ENCODE data around the gene CFAP69. TPM values are rescaled to one million over a fixed set of nuclear protein-coding genes. Genes with fewer than 3 reads are reported as not detected.

Gene CFAP69
- total RNA-seq, 1 experiment from 2014 or later: 3.5 TPM

GRCh38 chr7:90269163-90269562, 24.2 kb downstream of the CFAP69 start:
- Histone ChIP-seq H3K4me1 (ENCODE audit: low read length) (no peaks in the 10 kb centered on the region), H2AFZ (ENCODE audit: low read length) (no peak overlapping the region), H3K9me3 (ENCODE audit: low read length) (no peaks in the 10 kb centered on the region), H4K20me1 (ENCODE audit: insufficient read depth, low read depth, low read length) (no peaks in the 10 kb centered on the region), H3K4me3 (ENCODE audit: low read length) (no peak overlapping the region), H3K36me3 (ENCODE audit: insufficient read depth, low read length) (no peaks in the 10 kb centered on the region), H3K9me2 (replicated peaks; ENCODE audit: insufficient read depth, low read length) (no peaks in the 10 kb centered on the region), H3K27me3 (ENCODE audit: low read length) (no peaks in the 10 kb centered on the region), H3K27ac (ENCODE audit: low read length) (no peak overlapping the region), H3K9ac (ENCODE audit: low read length) (no peak overlapping the region), H3K4me2 (ENCODE audit: low read depth, low read length, poor library complexity, severe bottlenecking) (no peak overlapping the region), H3K79me2 (ENCODE audit: low read length) (no peaks in the 10 kb centered on the region)
- no peak for DNase-seq

GRCh38 chr7:90270431-90271178, 25.6 kb downstream of the CFAP69 start:
- no peaks in the 10 kb centered on the region for H4K20me1 ChIP-seq (ENCODE audit: insufficient read depth, low read depth, low read length)
- H3K4me3 ChIP-seq (ENCODE audit: low read length): no peak overlapping the region

DNA sequence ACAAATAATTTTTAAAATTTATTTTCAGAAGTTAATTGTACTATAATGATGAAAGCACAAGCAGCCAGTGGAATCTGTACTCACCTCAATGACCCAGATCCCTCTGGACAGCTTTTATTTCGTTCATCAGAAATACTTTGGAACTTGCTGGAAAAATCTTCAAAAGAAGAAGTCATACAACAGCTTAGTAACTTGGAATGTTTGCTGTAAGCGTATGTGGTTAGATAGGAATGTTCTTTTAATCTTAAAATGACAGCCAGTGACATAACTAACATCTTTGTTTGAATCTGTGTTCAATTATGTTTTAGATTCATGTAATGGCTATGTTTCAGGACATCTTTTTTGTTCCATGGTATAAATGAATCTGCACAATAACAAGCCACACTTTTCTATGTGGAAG, 26.8 kb downstream of the CFAP69 start:
- Histone ChIP-seq H3K79me2 (ENCODE audit: low read length) (no peaks in the 10 kb centered on the region), H3K27me3 (ENCODE audit: low read length) (no peaks in the 10 kb centered on the region), H2AFZ (ENCODE audit: low read length) (no peak overlapping the region), H3K36me3 (ENCODE audit: insufficient read depth, low read length) (no peaks in the 10 kb centered on the region), H3K4me2 (ENCODE audit: low read depth, low read length, poor library complexity, severe bottlenecking) (no peak overlapping the region), H3K9me2 (replicated peaks; ENCODE audit: insufficient read depth, low read length) (no peaks in the 10 kb centered on the region), H3K4me1 (ENCODE audit: low read length) (no peaks in the 10 kb centered on the region), H3K9ac (ENCODE audit: low read length) (no peak overlapping the region), H3K4me3 (ENCODE audit: low read length) (no peak overlapping the region), H3K27ac (ENCODE audit: low read length) (no peak overlapping the region), H3K9me3 (ENCODE audit: low read length) (no peaks in the 10 kb centered on the region), H4K20me1 (ENCODE audit: insufficient read depth, low read depth, low read length) (no peaks in the 10 kb centered on the region)
- no peak for DNase-seq

More at GRCh38 chr7:90270431-90271178, 25.6 kb downstream of the CFAP69 start:
- H3K9me3 ChIP-seq (ENCODE audit: low read length): no peaks in the 10 kb centered on the region
- H2AFZ ChIP-seq (ENCODE audit: low read length): no peak overlapping the region
- H3K27ac ChIP-seq (ENCODE audit: low read length): no peak overlapping the region
- no peaks in the 10 kb centered on the region for H3K4me1 ChIP-seq (ENCODE audit: low read length)
- H3K9me2 ChIP-seq (replicated peaks; ENCODE audit: insufficient read depth, low read length): no peaks in the 10 kb centered on the region
- H3K79me2 ChIP-seq (ENCODE audit: low read length): no peaks in the 10 kb centered on the region
- no peaks in the 10 kb centered on the region for H3K27me3 ChIP-seq (ENCODE audit: low read length)
- DNase-seq: no peak
- no peak overlapping the region for H3K9ac ChIP-seq (ENCODE audit: low read length)
- H3K4me2 ChIP-seq (ENCODE audit: low read depth, low read length, poor library complexity, severe bottlenecking): no peak overlapping the region
- no peaks in the 10 kb centered on the region for H3K36me3 ChIP-seq (ENCODE audit: insufficient read depth, low read length)

GRCh38 chr7:90272242-90272641, 27.3 kb downstream of the CFAP69 start:
- no peaks in the 10 kb centered on the region for H4K20me1 ChIP-seq (ENCODE audit: insufficient read depth, low read depth, low read length)
- no peaks in the 10 kb centered on the region for H3K36me3 ChIP-seq (ENCODE audit: insufficient read depth, low read length)
- no peaks in the 10 kb centered on the region for H3K79me2 ChIP-seq (ENCODE audit: low read length)
- H3K9me3 ChIP-seq (ENCODE audit: low read length): no peaks in the 10 kb centered on the region
- H3K27ac ChIP-seq (ENCODE audit: low read length): no peak overlapping the region
- H3K27me3 ChIP-seq (ENCODE audit: low read length): no peaks in the 10 kb centered on the region
- DNase-seq: no peak
- H3K4me1 ChIP-seq (ENCODE audit: low read length): no peaks in the 10 kb centered on the region
- H3K4me2 ChIP-seq (ENCODE audit: low read depth, low read length, poor library complexity, severe bottlenecking): no peak overlapping the region
- H3K4me3 ChIP-seq (ENCODE audit: low read length): no peak overlapping the region
- no peak overlapping the region for H2AFZ ChIP-seq (ENCODE audit: low read length)
- H3K9me2 ChIP-seq (replicated peaks; ENCODE audit: insufficient read depth, low read length): no peaks in the 10 kb centered on the region
- H3K9ac ChIP-seq (ENCODE audit: low read length): no peak overlapping the region

DNA sequence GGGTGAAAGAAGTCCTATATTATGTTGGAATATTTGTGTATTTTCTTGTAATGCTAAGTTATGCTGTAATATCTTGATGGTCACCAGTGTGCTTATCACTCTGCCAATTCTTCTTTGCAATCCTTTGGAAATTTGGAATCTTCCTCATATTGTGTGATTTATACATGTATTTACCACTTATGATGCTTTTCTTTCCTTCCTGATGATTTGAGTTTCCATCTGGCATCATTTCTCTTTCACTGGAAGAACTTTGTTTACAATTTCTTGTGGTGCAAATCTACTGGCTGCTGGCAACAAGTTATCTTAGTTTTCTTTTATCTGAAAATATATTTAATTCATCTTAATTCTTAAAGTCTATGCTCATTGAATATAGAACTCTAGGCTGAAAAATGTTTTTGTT, 29.2 kb downstream of the CFAP69 start:
- Histone ChIP-seq H3K79me2 (ENCODE audit: low read length) (no peaks in the 10 kb centered on the region), H3K4me2 (ENCODE audit: low read depth, low read length, poor library complexity, severe bottlenecking) (no peak overlapping the region), H3K4me3 (ENCODE audit: low read length) (no peak overlapping the region), H3K9ac (ENCODE audit: low read length) (no peak overlapping the region), H4K20me1 (ENCODE audit: insufficient read depth, low read depth, low read length) (no peaks in the 10 kb centered on the region), H3K9me2 (replicated peaks; ENCODE audit: insufficient read depth, low read length) (no peaks in the 10 kb centered on the region), H3K27ac (ENCODE audit: low read length) (no peak overlapping the region), H3K4me1 (ENCODE audit: low read length) (no peaks in the 10 kb centered on the region), H2AFZ (ENCODE audit: low read length) (no peak overlapping the region), H3K9me3 (ENCODE audit: low read length) (no peaks in the 10 kb centered on the region), H3K36me3 (ENCODE audit: insufficient read depth, low read length) (no peaks in the 10 kb centered on the region), H3K27me3 (ENCODE audit: low read length) (no peaks in the 10 kb centered on the region)
- no peak for DNase-seq

GRCh38 chr7:90276033-90276728, 31.2 kb downstream of the CFAP69 start:
- H3K27ac ChIP-seq (ENCODE audit: low read length): no peak overlapping the region
- no peaks in the 10 kb centered on the region for H3K9me2 ChIP-seq (replicated peaks; ENCODE audit: insufficient read depth, low read length)
- H4K20me1 ChIP-seq (ENCODE audit: insufficient read depth, low read depth, low read length): no peaks in the 10 kb centered on the region
- H3K4me1 ChIP-seq (ENCODE audit: low read length): no peaks in the 10 kb centered on the region
- H3K4me2 ChIP-seq (ENCODE audit: low read depth, low read length, poor library complexity, severe bottlenecking): no peak overlapping the region
- no peak for DNase-seq
- H2AFZ ChIP-seq (ENCODE audit: low read length): no peak overlapping the region
- H3K79me2 ChIP-seq (ENCODE audit: low read length): no peaks in the 10 kb centered on the region
- H3K27me3 ChIP-seq (ENCODE audit: low read length): no peaks in the 10 kb centered on the region
- H3K4me3 ChIP-seq (ENCODE audit: low read length): no peak overlapping the region
- no peak overlapping the region for H3K9ac ChIP-seq (ENCODE audit: low read length)
- no peaks in the 10 kb centered on the region for H3K36me3 ChIP-seq (ENCODE audit: insufficient read depth, low read length)
- no peaks in the 10 kb centered on the region for H3K9me3 ChIP-seq (ENCODE audit: low read length)

- Histone ChIP-seq H3K27ac (ENCODE audit: low read length) (no peak overlapping the region), H3K9me2 (replicated peaks; ENCODE audit: insufficient read depth, low read length) (no peaks in the 10 kb centered on the region), H3K4me2 (ENCODE audit: low read depth, low read length, poor library complexity, severe bottlenecking) (no peak overlapping the region), H3K36me3 (ENCODE audit: insufficient read depth, low read length) (no peaks in the 10 kb centered on the region), H3K4me3 (ENCODE audit: low read length) (no peak overlapping the region), H3K4me1 (ENCODE audit: low read length) (no peaks in the 10 kb centered on the region), H3K27me3 (ENCODE audit: low read length) (no peaks in the 10 kb centered on the region), H4K20me1 (ENCODE audit: insufficient read depth, low read depth, low read length) (no peaks in the 10 kb centered on the region), H3K79me2 (ENCODE audit: low read length) (no peaks in the 10 kb centered on the region), H3K9ac (ENCODE audit: low read length) (no peak overlapping the region), H2AFZ (ENCODE audit: low read length) (no peak overlapping the region), H3K9me3 (ENCODE audit: low read length) (no peaks in the 10 kb centered on the region)
- DNase-seq: no peak
Observed at GRCh38 chr7:90288154-90288553, 43.2 kb downstream of the CFAP69 start.

DNA sequence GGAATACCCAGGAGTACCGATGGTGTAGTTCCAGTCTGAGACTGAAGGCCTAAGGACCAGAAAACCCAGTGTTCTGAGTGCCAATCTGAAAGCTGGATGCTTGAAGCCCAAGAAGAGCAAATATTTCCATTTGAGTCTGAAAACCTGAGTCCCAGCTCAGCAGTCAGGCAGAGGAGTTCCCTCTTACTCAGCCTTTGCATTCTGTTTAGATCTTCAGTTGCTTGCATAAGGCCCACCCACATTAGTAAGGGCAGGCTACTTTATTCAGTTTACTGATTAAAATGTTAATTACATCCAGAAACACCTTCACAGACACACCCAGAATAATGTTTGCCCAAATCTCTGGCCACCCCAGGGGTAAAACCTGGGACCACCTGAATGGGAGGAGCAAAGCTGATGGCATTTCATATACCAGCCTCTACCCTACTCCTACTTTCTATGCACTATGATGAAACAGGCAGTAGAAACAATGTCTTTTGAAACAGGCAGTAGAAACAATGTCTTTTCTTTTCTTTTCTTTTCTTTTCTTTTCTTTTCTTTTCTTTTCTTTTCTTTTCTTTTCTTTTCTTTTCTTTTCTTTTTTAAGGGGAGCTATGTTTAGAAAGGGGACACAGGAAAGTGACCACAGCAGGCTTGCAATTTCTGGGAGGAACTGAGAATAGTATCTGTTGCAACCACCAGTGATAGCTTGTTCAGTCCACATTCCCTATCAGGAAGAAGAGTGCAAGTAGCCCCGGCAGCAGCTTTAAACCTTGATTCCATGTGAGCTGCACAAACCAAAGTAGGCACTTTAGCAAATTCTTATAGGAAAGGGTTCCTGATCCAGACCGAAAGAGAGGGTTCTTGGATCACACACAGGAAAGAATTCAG, 45.5 kb downstream of the CFAP69 start:
- Histone ChIP-seq H3K9ac (ENCODE audit: low read length) (no peak overlapping the region), H3K4me3 (ENCODE audit: low read length) (no peak overlapping the region), H3K9me2 (replicated peaks; ENCODE audit: insufficient read depth, low read length) (no peaks in the 10 kb centered on the region), H3K36me3 (ENCODE audit: insufficient read depth, low read length) (no peaks in the 10 kb centered on the region), H2AFZ (ENCODE audit: low read length) (no peak overlapping the region), H3K4me1 (ENCODE audit: low read length) (no peaks in the 10 kb centered on the region), H3K27ac (ENCODE audit: low read length) (no peak overlapping the region), H3K4me2 (ENCODE audit: low read depth, low read length, poor library complexity, severe bottlenecking) (no peak overlapping the region), H3K79me2 (ENCODE audit: low read length) (no peaks in the 10 kb centered on the region), H3K9me3 (ENCODE audit: low read length) (no peaks in the 10 kb centered on the region), H4K20me1 (ENCODE audit: insufficient read depth, low read depth, low read length) (no peaks in the 10 kb centered on the region), H3K27me3 (ENCODE audit: low read length) (no peaks in the 10 kb centered on the region)
- no peak for DNase-seq

Measured in Karpas-422 (cell line).